ENCODE results near the gene MOXD1.
"Not testable (repeated sequence)": the region's sequence is repeated elsewhere in the genome, so short reads cannot be mapped to it uniquely, and the experiment has no call there.

The MOXD1 gene

DNA sequence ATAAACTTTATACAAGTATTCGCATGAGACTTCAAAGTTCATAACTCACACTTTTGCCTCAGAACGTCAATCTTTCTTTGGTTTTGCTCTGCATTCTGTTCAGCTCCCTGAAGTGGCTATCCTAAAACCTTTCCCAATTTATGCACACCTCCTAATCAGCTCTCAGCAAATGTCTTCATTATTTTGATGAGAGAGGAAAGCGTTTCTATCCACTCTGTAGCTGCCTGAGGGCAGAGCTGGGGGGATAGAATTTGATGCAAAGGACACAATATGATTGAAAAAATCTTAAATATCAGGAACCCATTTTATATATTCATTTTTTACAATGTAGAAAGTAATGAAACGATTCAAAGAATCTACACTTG lies 66.8 kb downstream of the MOXD1 start:
- Histone ChIP-seq H3K27me3 (ENCODE audit: control insufficient read depth, insufficient read depth, low read length) (no peaks in the 10 kb centered on the region), H3K27ac (ENCODE audit: low read length) (no peak overlapping the region), H3K4me1 (ENCODE audit: control insufficient read depth, low read depth, low read length) (no peaks in the 10 kb centered on the region), H3K9ac (ENCODE audit: low read length) (no peak overlapping the region), H3K9me3 (ENCODE audit: control insufficient read depth, low read depth, low read length) (no peaks in the 10 kb centered on the region), H3K4me3 (ENCODE audit: low read length) (no peak overlapping the region), H3K36me3 (ENCODE audit: control insufficient read depth, low read depth, low read length) (no peaks in the 10 kb centered on the region)

- H3K9me3 ChIP-seq (ENCODE audit: control insufficient read depth, low read depth, low read length), result no peaks in the 10 kb centered on the region
- no peaks in the 10 kb centered on the region for H3K4me1 ChIP-seq (ENCODE audit: control insufficient read depth, low read depth, low read length)
- no peaks in the 10 kb centered on the region for H3K36me3 ChIP-seq (ENCODE audit: control insufficient read depth, low read depth, low read length)
- no peak overlapping the region for H3K27ac ChIP-seq (ENCODE audit: low read length)
- H3K9ac ChIP-seq (ENCODE audit: low read length), result no peak overlapping the region
- H3K4me3 ChIP-seq (ENCODE audit: low read length), result no peak overlapping the region
- no peaks in the 10 kb centered on the region for H3K27me3 ChIP-seq (ENCODE audit: control insufficient read depth, insufficient read depth, low read length)
These were observed 67.4 kb downstream of the MOXD1 start for GRCh38 chr6:132333639-132334520.

- H3K27ac ChIP-seq (ENCODE audit: low read length), result no peak overlapping the region
- H3K4me3 ChIP-seq (ENCODE audit: low read length), result no peak overlapping the region
- H3K9me3 ChIP-seq (ENCODE audit: control insufficient read depth, low read depth, low read length), result no peaks in the 10 kb centered on the region
- peaks cover 7% of the 10 kb centered on the region for H3K4me1 ChIP-seq (ENCODE audit: control insufficient read depth, low read depth, low read length)
- no peaks in the 10 kb centered on the region for H3K27me3 ChIP-seq (ENCODE audit: control insufficient read depth, insufficient read depth, low read length)
- no peaks in the 10 kb centered on the region for H3K36me3 ChIP-seq (ENCODE audit: control insufficient read depth, low read depth, low read length)
- H3K9ac ChIP-seq (ENCODE audit: low read length), result no peak overlapping the region
These were observed 70.5 kb downstream of the MOXD1 start for GRCh38 chr6:132330759-132331158.

- peaks cover 2% of the 10 kb centered on the region for H3K4me1 ChIP-seq (ENCODE audit: control insufficient read depth, low read depth, low read length)
- no peak overlapping the region for H3K4me3 ChIP-seq (ENCODE audit: low read length)
- no peaks in the 10 kb centered on the region for H3K27me3 ChIP-seq (ENCODE audit: control insufficient read depth, insufficient read depth, low read length)
- no peak overlapping the region for H3K27ac ChIP-seq (ENCODE audit: low read length)
- no peak overlapping the region for H3K9ac ChIP-seq (ENCODE audit: low read length)
- no peaks in the 10 kb centered on the region for H3K9me3 ChIP-seq (ENCODE audit: control insufficient read depth, low read depth, low read length)
- H3K36me3 ChIP-seq (ENCODE audit: control insufficient read depth, low read depth, low read length), result no peaks in the 10 kb centered on the region
These were observed 78.9 kb downstream of the MOXD1 start for GRCh38 chr6:132322398-132322797.

- no peaks in the 10 kb centered on the region for H3K36me3 ChIP-seq (ENCODE audit: control insufficient read depth, low read depth, low read length)
- no peak overlapping the region for H3K9ac ChIP-seq (ENCODE audit: low read length)
- H3K27ac ChIP-seq (ENCODE audit: low read length), result no peak overlapping the region
- H3K4me1 ChIP-seq (ENCODE audit: control insufficient read depth, low read depth, low read length), result no peaks in the 10 kb centered on the region
- no peak overlapping the region for H3K4me3 ChIP-seq (ENCODE audit: low read length)
- H3K9me3 ChIP-seq (ENCODE audit: control insufficient read depth, low read depth, low read length), result no peaks in the 10 kb centered on the region
- H3K27me3 ChIP-seq (ENCODE audit: control insufficient read depth, insufficient read depth, low read length), result no peaks in the 10 kb centered on the region
These were observed 81.3 kb downstream of the MOXD1 start for GRCh38 chr6:132320007-132320406.

DNA sequence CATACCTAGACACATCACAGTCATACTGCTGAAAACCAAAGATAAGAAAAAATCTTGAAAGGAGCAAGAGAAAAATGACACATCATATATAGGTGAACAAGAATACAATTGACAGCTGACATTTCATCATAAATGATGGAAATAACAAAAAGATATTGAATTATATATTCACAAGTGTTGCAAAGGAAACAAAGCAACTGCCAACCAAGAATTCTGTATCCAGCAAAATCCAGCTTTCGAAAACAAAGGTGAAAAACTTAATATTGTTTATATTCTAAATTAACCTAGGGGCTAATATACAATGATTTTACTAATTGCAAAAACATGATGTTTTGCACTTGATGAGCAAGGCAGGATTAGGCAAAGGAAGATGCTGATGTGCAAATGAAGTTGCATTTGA lies 84.3 kb downstream of the MOXD1 start:
- H3K9me3 ChIP-seq (ENCODE audit: control insufficient read depth, low read depth, low read length), result no peaks in the 10 kb centered on the region
- no peaks in the 10 kb centered on the region for H3K27me3 ChIP-seq (ENCODE audit: control insufficient read depth, insufficient read depth, low read length)
- H3K4me1 ChIP-seq (ENCODE audit: control insufficient read depth, low read depth, low read length), result no peaks in the 10 kb centered on the region
- no peaks in the 10 kb centered on the region for H3K36me3 ChIP-seq (ENCODE audit: control insufficient read depth, low read depth, low read length)
- no peak overlapping the region for H3K27ac ChIP-seq (ENCODE audit: low read length)
- H3K4me3 ChIP-seq (ENCODE audit: low read length), result no peak overlapping the region
- no peak overlapping the region for H3K9ac ChIP-seq (ENCODE audit: low read length)

DNA sequence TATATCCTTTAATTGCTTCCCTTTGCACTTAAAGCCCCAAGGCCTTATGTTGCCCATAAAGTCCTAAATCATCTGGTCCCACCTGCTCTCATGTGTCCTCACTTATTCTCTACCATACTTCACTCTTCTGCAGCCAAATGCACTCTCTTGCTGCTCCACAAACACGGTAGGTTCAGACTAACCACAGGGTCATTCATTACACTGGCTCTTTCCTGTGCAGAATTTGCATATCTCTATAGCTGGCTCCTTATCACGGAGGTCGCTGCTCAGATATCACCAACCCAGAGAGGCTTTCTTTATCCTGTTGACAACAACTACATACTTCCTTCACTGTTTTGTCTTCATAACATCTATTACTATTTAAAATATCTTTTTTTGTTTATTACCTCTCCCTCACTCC lies 86.8 kb downstream of the MOXD1 start:
- no peaks in the 10 kb centered on the region for H3K4me1 ChIP-seq (ENCODE audit: control insufficient read depth, low read depth, low read length)

GRCh38 chr6:132310921-132311320 lies 90.4 kb downstream of the MOXD1 start:
- Histone ChIP-seq H3K4me3 (ENCODE audit: low read length) (no peak overlapping the region), H3K9ac (ENCODE audit: low read length) (no peak overlapping the region), H3K4me1 (ENCODE audit: control insufficient read depth, low read depth, low read length) (no peaks in the 10 kb centered on the region), H3K27me3 (ENCODE audit: control insufficient read depth, insufficient read depth, low read length) (no peaks in the 10 kb centered on the region), H3K36me3 (ENCODE audit: control insufficient read depth, low read depth, low read length) (no peaks in the 10 kb centered on the region), H3K27ac (ENCODE audit: low read length) (no peak overlapping the region), H3K9me3 (ENCODE audit: control insufficient read depth, low read depth, low read length) (no peaks in the 10 kb centered on the region)

More for the DNA sequence above, 86.8 kb downstream of the MOXD1 start:
- Histone ChIP-seq H3K27me3 (ENCODE audit: control insufficient read depth, insufficient read depth, low read length) (no peaks in the 10 kb centered on the region), H3K9me3 (ENCODE audit: control insufficient read depth, low read depth, low read length) (no peaks in the 10 kb centered on the region), H3K27ac (ENCODE audit: low read length) (no peak overlapping the region), H3K36me3 (ENCODE audit: control insufficient read depth, low read depth, low read length) (no peaks in the 10 kb centered on the region), H3K9ac (ENCODE audit: low read length) (no peak overlapping the region), H3K4me3 (ENCODE audit: low read length) (no peak overlapping the region)

DNA sequence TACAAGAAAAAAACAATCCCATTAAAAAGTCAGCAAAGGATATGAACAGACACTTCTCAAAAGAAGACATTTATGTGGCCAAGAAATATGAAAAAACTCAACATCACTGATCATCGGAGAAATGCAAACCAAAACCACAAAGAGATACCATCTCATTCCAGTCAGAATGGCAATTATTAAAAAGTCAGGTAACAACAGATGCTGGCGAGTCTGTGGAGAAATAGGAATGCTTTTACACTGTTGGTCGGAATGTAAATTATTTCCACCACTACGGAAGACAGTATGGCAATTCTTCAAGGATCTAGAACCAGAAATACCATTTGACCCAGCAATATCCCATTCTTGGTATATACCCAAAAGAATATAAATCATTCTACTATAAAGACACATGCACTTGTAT lies 91.1 kb downstream of the MOXD1 start:
- H3K27ac ChIP-seq (ENCODE audit: low read length); H3K9ac ChIP-seq (ENCODE audit: low read length); H3K27me3 ChIP-seq (ENCODE audit: control insufficient read depth, insufficient read depth, low read length): not testable (repeated sequence)

GRCh38 chr6:132304891-132305305 lies 96.4 kb downstream of the MOXD1 start:
- Histone ChIP-seq H3K4me1 (ENCODE audit: control insufficient read depth, low read depth, low read length) (no peaks in the 10 kb centered on the region), H3K27me3 (ENCODE audit: control insufficient read depth, insufficient read depth, low read length) (no peaks in the 10 kb centered on the region), H3K27ac (ENCODE audit: low read length) (no peak overlapping the region), H3K9me3 (ENCODE audit: control insufficient read depth, low read depth, low read length) (no peaks in the 10 kb centered on the region), H3K36me3 (ENCODE audit: control insufficient read depth, low read depth, low read length) (no peaks in the 10 kb centered on the region), H3K4me3 (ENCODE audit: low read length) (no peak overlapping the region), H3K9ac (ENCODE audit: low read length) (no peak overlapping the region)

More for the DNA sequence above, 91.1 kb downstream of the MOXD1 start:
- not testable (repeated sequence) for H3K4me1 ChIP-seq (ENCODE audit: control insufficient read depth, low read depth, low read length); H3K4me3 ChIP-seq (ENCODE audit: low read length); H3K36me3 ChIP-seq (ENCODE audit: control insufficient read depth, low read depth, low read length); H3K9me3 ChIP-seq (ENCODE audit: control insufficient read depth, low read depth, low read length)

DNA sequence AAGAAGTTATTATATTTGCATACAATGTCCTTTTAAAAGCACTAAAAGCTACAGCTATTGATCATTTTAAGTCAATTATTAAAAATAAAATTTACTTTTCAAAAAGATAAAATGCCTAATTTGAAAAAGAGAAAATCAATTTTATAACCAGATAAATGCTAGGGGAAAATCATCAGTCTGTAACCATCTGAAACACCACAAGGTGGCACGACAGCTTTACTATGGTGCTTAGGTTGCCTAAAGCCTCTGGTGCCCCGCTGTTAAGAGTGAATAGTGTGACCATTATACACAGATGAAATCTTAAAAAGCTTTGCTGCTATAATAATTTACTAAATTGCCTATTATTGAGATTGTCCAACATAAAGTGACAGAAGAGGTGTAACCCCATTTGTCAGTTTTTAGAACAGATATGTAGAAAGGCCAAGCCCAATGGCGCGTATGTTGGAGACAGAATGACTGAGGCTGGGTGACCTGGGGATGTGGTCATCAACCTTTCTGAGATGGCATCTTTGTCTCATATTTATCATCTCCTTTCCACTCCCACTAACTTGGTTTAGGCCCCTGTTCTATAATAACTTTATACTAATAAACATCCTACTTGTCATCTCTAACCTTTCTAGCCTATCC lies 100.8 kb downstream of the MOXD1 start:
- Histone ChIP-seq H3K36me3 (ENCODE audit: control insufficient read depth, low read depth, low read length) (no peaks in the 10 kb centered on the region), H3K27ac (ENCODE audit: low read length) (no peak overlapping the region), H3K4me1 (ENCODE audit: control insufficient read depth, low read depth, low read length) (no peaks in the 10 kb centered on the region), H3K27me3 (ENCODE audit: control insufficient read depth, insufficient read depth, low read length) (no peaks in the 10 kb centered on the region), H3K4me3 (ENCODE audit: low read length) (no peak overlapping the region), H3K9me3 (ENCODE audit: control insufficient read depth, low read depth, low read length) (no peaks in the 10 kb centered on the region), H3K9ac (ENCODE audit: low read length) (no peak overlapping the region)
